HG02840 (cell line): ENCODE measurements around the gene CORO6.

ENCODE experiments used
- ATAC-seq: cut with Tn5 transposase; IDR thresholded peaks from one replicate; pipeline ENCODE4 v1.9.1; 2021; ENCODE audit warnings: mild to moderate bottlenecking, moderate library complexity, moderate number of reproducible peaks; ENCODE audit not compliant: unreplicated experiment, low FRiP score

CORO6 gene

GRCh38 chr17:29579866-29580771 is 42.6 kb downstream of the CORO6 start:
- no peak for ATAC-seq

DNA sequence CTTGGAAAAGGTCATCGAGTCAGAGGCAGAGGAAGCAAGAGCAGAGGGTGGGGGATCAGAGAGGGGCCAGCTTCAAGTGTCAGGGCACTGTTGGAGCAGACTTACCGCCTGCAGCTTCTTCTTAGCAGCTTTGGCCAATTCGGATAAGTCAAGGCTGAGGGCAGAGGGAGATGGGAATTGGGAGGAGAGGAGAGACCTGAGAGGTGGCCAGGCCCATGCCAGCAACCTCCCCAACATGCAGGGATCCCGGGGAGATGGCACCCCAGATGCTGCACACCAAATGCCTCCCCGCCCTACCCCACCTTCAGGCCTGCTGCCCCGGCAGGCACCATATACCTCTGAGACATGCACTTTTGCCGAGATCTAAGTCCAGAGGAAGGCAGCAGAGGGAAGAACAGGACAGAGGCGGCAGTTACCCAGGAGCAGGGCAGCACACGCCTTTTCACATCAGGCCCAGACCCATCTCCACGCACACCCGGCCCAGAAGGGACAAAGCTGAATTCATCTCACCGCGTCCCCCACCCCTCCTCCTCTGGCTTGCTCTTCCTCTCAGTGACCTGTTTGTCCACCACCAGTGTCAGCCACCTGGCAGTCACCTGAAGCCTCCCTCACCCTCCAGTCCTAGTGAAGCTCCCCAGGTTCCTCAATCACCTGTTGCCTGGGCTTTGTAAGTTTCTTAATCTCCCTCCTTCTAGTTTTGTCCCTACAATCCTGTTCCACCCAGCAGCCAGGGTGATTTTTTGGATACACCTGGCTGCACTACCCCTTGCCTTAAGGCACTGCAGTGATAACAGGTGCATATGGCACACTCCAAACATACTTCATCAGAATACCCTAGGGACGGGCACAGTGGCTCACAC is 43.9 kb downstream of the CORO6 start:
- no peak for ATAC-seq

GRCh38 chr17:29577385-29578211 is 45.1 kb downstream of the CORO6 start:
- ATAC-seq = no peak

- no peak for ATAC-seq
Measured at GRCh38 chr17:29577001-29577370, 45.7 kb downstream of the CORO6 start.

DNA sequence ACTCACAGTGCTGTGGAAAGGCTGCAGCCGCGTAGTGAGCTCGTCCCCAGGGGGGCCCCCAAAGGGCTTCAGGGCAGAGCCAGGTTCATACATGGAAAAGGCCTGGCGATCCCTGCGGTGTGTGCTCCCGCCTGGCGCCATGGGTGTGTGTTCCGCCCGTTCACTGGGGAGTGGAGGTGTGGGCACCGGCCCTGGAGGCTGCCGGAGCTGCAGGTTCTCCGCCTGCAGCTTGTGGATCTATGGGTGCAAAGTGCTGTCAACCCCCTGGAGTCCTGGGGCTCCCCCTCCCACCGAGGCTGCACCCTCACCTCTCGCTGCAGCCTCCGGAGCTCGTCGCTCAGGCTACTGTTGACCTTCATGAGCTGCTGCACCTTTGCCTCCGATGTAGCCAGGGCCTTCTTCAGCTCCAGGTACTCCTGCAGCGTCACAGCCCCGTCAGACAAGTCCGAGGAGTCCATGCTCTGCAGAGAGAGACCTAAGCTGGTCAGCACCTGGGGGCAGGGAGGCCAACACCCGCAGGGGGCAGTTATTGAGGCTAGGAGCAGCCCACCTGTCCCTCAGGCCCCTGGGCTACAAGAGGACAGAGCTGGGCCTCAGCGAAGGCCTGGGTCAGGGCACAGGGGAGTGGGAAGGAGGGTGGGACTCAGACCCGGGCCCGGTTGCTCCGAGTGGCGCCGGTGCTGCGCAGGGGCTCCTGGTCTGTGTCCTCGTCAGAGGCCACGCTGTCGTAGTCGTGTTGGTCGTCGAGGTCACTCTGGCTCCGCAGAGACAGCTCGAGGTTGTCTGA is 46.3 kb downstream of the CORO6 start:
- ATAC-seq = no peak

DNA sequence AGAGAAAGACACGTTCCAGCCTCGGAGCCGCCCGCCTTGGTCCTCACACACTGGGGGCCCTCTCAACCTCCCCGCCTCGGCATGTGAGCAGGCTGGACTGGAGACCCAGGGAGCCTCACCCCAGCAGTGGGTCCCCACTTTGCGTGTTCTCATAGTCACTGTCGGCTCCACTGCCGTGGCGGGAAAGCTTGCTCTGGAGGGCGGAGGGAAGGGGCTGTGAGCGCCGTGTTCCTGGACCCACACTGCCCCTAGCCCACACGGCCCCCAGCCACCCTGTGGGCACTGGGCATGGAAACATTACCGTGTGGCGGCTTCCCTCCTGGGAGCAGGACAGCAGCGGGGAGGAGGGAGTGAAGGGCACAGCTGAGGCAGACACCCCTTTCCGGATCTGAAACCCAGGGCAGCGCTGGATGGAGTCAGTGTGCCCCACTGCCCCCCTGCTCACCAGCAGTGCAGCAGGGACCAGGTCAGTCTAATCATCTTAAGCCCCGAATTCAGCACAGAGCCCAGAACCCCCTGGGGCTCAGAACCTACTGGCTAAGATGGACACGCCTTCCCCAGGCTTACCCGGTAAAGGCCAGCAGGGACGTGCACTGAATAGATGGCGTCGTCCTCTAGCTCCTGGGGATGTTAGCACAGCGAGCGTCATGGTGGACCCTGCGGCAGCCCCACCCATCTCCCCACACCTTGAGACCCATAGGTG is 47.0 kb downstream of the CORO6 start:
- ATAC-seq = no peak

DNA sequence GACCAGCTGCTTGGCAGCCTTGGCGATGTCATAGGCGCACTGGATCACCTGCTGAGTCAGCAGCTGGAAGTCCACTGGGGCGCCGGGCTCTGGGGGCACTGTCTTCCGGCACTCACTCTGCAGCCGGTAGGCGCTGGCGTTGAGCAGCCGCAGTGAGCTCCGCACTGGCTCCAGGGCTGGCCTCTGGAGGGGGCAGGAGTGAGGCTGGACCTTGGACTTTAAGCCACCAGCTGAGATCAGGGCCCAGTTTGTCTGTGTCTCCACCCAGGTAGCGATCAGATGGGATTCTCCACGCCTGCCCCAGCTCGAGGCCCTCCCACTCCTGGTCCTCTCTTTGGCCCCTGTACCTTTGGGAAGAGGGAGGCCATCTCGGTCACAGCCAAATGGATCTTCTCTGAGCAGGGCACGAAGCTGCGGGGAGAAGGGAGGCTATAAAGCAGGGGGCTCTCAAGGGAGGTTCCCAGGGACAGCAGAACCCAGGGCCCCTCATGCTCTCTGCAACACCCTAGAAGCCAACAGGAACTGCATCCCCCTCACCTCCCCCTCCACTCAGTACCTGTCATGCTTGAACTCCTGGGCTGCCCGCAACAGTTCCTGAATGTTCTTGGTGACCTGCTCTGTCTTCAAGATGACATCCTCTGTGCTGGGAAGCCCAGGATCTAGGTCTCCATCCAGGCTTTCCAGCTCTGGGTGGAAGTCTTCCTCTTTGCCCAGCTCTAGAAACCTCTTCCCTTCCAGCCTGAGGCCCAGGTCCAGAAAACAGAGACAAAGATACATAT is 47.8 kb downstream of the CORO6 start:
- ATAC-seq = no peak

GRCh38 chr17:29573871-29574731 is 48.6 kb downstream of the CORO6 start:
- ATAC-seq = no peak

DNA sequence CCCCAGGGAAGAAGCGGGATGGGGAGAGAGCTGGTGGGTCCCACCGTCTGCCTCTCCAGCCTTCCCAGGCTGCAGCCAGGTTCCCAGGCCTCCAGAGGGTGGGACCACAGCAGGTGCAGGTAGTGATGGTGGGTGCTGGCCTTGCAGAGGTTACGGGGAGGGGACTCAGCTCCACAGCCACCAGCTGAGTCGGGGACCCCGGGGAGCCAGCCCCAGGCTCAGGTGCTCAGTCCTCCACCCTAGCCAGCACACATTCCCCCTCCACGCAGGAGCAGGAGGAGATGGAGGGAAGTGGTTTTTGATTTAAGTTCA is 49.2 kb downstream of the CORO6 start:
- ATAC-seq = no peak

DNA sequence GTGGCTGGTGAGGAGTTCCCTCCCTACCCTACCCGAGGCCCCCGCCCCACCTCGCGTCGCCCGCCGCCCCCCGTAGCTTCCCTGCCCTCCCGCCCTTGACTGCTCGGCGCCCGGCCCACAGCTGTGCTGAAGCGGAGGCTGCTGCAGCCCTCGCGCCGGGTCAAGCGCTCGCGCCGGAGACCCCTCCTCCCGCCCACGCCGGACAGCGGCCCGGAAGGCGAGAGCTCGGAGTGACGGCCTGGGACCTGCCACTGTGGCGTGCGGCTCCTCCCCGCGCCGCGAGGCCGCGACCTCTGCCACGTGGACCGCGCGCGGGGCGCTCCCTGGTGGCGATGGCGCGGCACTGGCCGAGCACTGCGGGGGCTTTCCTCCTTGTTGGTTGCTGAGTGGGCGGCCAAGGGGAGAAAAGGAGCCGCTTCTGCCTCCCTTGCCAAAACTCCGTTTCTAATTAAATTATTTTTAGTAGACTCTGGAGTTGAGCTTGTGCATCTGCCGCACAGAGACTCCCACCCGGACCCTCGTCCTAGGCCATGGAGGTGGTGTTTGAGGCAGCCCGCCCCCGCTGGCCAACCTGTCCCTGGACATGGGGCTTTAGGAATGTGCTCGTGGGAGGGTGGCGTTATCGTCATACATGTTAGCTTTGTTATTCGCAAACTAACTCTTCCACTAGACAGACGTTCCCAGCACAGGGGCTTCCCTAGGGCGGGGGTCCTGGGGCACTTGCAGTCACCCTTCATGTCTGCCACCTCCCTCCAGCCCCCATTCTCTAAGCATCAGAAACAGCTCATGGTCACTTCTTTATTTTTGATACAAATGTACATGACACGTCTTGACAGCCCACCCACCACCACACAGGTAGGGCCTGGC is 49.8 kb downstream of the CORO6 start:
- no peak for ATAC-seq

DNA sequence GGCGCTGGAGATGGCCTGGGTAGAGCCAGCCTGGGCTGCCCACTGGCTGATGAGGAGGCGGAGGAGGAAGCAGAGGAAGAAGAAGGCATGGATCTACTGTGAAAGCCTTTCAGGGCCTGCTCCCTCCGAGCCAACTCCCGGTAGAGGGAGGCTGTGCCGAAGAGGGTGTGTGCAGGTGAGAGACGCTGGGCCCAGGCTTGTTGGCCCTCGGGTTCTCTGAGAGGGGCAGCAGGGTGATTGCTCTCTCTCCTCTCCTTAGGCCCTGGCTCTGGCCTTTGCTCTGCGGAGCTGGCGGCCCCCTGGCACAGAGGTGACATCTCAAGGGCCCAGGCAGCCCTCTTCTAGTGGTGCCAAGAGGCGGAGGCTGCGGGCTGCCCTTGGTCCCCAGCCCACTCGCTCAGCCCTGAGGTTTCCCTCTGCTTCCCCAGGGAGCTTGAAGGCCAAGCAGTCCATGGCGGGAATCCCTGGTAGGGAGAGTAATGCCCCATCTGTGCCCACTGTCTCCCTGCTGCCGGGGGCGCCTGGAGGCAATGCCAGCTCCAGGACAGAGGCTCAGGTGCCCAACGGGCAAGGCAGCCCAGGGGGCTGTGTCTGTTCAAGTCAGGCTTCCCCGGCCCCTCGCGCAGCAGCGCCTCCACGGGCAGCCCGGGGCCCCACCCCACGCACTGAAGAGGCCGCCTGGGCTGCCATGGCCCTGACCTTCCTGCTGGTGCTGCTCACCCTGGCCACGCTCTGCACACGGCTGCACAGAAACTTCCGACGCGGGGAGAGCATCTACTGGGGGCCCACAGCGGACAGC is 50.6 kb downstream of the CORO6 start:
- no peak for ATAC-seq

DNA sequence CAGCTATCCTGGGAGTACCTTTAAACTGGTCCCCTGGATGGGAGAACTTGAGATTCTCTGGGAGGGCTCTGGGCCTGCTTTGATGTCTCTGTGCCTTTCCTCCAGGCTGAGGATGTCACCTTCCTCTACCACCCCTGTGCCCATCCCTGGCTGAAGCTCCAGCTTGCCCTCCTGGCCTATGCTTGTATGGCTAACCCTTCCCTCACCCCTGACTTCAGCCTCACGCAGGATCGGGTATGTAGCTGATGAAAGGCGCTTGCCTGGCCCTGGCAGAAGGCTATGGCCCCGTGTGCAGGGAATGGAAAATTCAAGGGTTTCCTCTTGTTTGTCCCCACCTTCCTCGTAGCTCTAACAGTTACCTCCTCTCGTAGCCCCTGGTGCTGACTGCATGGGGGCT is 51.2 kb downstream of the CORO6 start:
- no peak for ATAC-seq

DNA sequence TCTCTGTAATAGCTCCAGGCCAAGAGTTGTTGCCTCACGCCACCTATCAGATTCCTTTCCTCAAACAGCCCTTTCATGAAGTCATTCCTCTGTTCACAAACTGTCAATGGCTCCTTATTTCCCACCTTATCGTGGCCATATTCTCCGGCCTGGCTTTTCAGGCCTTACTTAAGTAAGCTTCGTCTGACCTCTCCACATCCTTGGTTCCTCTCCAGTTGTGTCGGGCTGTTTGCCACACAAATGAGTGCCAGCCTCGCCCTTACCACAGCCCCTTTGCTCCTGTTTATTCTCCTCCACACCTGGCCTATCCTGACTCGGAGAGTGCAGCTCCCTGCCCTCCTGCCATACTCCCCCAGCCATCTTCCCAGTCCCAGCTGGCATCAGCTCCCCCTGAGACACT is 52.2 kb downstream of the CORO6 start:
- ATAC-seq = no peak

DNA sequence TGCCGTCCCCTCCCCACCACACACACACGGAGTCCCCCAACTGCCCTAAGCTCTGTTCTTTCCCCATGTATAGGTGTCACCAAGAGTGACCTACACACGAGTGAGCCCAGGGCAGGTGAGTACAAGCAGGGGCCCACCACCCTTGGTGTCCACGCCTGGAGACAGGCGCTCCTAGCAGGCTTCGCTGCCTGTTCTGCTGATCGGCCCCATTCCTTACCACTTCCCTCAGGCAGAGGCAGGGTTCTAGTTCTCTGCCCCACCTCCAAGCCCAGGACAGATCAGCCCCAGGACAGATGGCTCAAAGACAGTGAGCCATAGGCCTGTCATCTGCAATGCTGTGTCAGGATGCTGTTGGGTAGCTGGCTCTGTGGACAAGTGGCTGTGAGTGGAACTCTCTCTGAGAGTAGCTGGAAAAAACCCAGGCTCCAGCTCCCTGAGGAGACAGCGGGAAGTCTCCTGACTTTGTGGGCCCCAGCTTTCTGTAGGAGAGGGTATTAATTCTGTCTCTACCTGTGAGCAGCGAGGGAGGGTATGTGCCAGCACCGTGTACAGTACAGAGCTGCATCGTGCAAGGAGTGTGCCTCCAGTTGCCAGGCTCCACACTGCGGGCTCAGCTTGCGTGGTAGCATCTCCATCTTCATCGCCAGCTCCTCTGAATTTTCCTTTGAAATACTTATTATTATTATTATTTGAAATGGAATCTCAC is 53.3 kb downstream of the CORO6 start:
- no peak for ATAC-seq
